Stimulated activated CD4-positive, alpha-beta T cell treated with anti-CD3 and anti-CD28 coated beads, Interleukin-2, amount 100 ng/mL, for 4 hours (primary cell): ENCODE data around the gene SF3B5.
"Not testable (repeated sequence)": the region's sequence is repeated elsewhere in the genome, so short reads cannot be mapped to it uniquely, and the experiment has no call there.

Experiments
- DNase-seq: peaks from one replicate; pipeline ENCODE4 v3.0.0-alpha.2; 2020; ENCODE audit warnings: low read depth

Gene SF3B5

GRCh38 chr6:144104898-144105487 lies 9.6 kb upstream of the SF3B5 start:
- DNase-seq = peak; percentile 36

GRCh38 chr6:144104488-144104887 lies 9.1 kb upstream of the SF3B5 start:
- DNase-seq = no peak

- no peak for DNase-seq
These were observed 7.7 kb upstream of the SF3B5 start for GRCh38 chr6:144103026-144103563.

- no peak for DNase-seq
These were observed 3.6 kb upstream of the SF3B5 start for GRCh38 chr6:144098993-144099392.

- DNase-seq = no peak
These were observed 641 bp downstream of the SF3B5 start for GRCh38 chr6:144094731-144095133.

GRCh38 chr6:144093658-144094057 lies 1.7 kb downstream of the SF3B5 start:
- DNase-seq = no peak

- no peak for DNase-seq
These were observed 2.1 kb downstream of the SF3B5 start for GRCh38 chr6:144093236-144093635.

GRCh38 chr6:144090384-144090783 lies 5.0 kb downstream of the SF3B5 start:
- no peak for DNase-seq

- no peak for DNase-seq
These were observed 7.5 kb downstream of the SF3B5 start for GRCh38 chr6:144087789-144088426.

GRCh38 chr6:144086959-144087358 lies 8.4 kb downstream of the SF3B5 start:
- no peak for DNase-seq

- no peak for DNase-seq
These were observed 12.2 kb downstream of the SF3B5 start for GRCh38 chr6:144083172-144083571.

GRCh38 chr6:144082412-144082811 lies 13.0 kb downstream of the SF3B5 start:
- not testable (repeated sequence) for DNase-seq

- no peak for DNase-seq
These were observed 17.5 kb downstream of the SF3B5 start for GRCh38 chr6:144077871-144078270.

- DNase-seq = no peak
These were observed 19.5 kb downstream of the SF3B5 start for GRCh38 chr6:144075875-144076274.

GRCh38 chr6:144075187-144075586 lies 20.2 kb downstream of the SF3B5 start:
- no peak for DNase-seq

GRCh38 chr6:144073024-144073423 lies 22.3 kb downstream of the SF3B5 start:
- no peak for DNase-seq

- no peak for DNase-seq
These were observed 25.9 kb downstream of the SF3B5 start for GRCh38 chr6:144069506-144069905.

- no peak for DNase-seq
These were observed 26.6 kb downstream of the SF3B5 start for GRCh38 chr6:144068794-144069193.

GRCh38 chr6:144066741-144067484 lies 28.5 kb downstream of the SF3B5 start:
- DNase-seq = no peak

GRCh38 chr6:144066255-144066654 lies 29.1 kb downstream of the SF3B5 start:
- no peak for DNase-seq

GRCh38 chr6:144065213-144065660 lies 30.1 kb downstream of the SF3B5 start:
- DNase-seq = no peak

- peak; percentile 59 for DNase-seq
These were observed 30.8 kb downstream of the SF3B5 start for GRCh38 chr6:144064402-144065212.
